ENCODE results near the gene AHCYL1. TPM values are rescaled to one million over a fixed set of nuclear protein-coding genes. Genes with fewer than 3 reads are reported as not detected.
"Not testable (repeated sequence)": the region's sequence is repeated elsewhere in the genome, so short reads cannot be mapped to it uniquely, and the experiment has no call there.

The AHCYL1 gene
- total RNA-seq, 2 donors from 2014 or later = 47.5 to 51.5 TPM

GRCh38 chr1:109950509-109950908 is 34.1 kb upstream of the AHCYL1 start:
- WGBS = 94% methylated on average over 2 of the region's 2 CpGs
- no peaks in the 10 kb centered on the region for H3K4me1 ChIP-seq (replicated peaks)
- H3K9me3 ChIP-seq = no peaks in the 10 kb centered on the region
- H3K4me3 ChIP-seq = no peak overlapping the region
- intact Hi-C loops (cut with DNase I) = no loop called here
- no peak overlapping the region for H3K27ac ChIP-seq
- H3K27me3 ChIP-seq (replicated peaks; ENCODE audit: insufficient read depth) = no peaks in the 10 kb centered on the region
- DNase-seq (ENCODE audit: low spot score) = no peak
- TF ChIP-seq POLR2A (IDR thresholded peaks at IDR 0.05) = no peak
- H3K36me3 ChIP-seq = no peaks in the 10 kb centered on the region

- H3K36me3 ChIP-seq; H3K4me3 ChIP-seq; DNase-seq (ENCODE audit: low spot score); intact Hi-C loops (cut with DNase I); H3K27ac ChIP-seq; H3K27me3 ChIP-seq (replicated peaks; ENCODE audit: insufficient read depth); H3K9me3 ChIP-seq; H3K4me1 ChIP-seq (replicated peaks): not testable (repeated sequence)
- WGBS = 89% methylated on average over 5 of the region's 5 CpGs
Observed at GRCh38 chr1:109951501-109951900, 33.1 kb upstream of the AHCYL1 start.

- no peaks in the 10 kb centered on the region for H3K4me1 ChIP-seq (replicated peaks)
- no peaks in the 10 kb centered on the region for H3K36me3 ChIP-seq
- no peaks in the 10 kb centered on the region for H3K9me3 ChIP-seq
- H3K27ac ChIP-seq = no peak overlapping the region
- intact Hi-C loops (cut with DNase I) = no loop called here
- WGBS = 70% methylated on average over 1 of the region's 1 CpG
- H3K4me3 ChIP-seq = no peak overlapping the region
- no peak for DNase-seq (ENCODE audit: low spot score)
- no peak for TF ChIP-seq POLR2AphosphoS5 (IDR thresholded peaks at IDR 0.05)
- no peak for TF ChIP-seq POLR2A (IDR thresholded peaks at IDR 0.05)
- no peak for TF ChIP-seq CTCF (IDR thresholded peaks at IDR 0.05)
- no peaks in the 10 kb centered on the region for H3K27me3 ChIP-seq (replicated peaks; ENCODE audit: insufficient read depth)
Observed at GRCh38 chr1:109954041-109954512, 30.5 kb upstream of the AHCYL1 start.

- intact Hi-C loops (cut with DNase I) = no loop called here
Observed at GRCh38 chr1:109959632-109959973, 25.0 kb upstream of the AHCYL1 start.

GRCh38 chr1:109959974-109960744 is 24.4 kb upstream of the AHCYL1 start:
- TF ChIP-seq CTCF (IDR thresholded peaks at IDR 0.05) (no peak), POLR2A (IDR thresholded peaks at IDR 0.05) (no peak), POLR2AphosphoS5 (IDR thresholded peaks at IDR 0.05) (no peak)
- Histone ChIP-seq H3K4me1 (replicated peaks) (peaks cover 9% of the 10 kb centered on the region), H3K27ac (peak overlapping the region in 1 of 2 donors; percentile 27), H3K36me3 (no peaks in the 10 kb centered on the region), H3K9me3 (no peaks in the 10 kb centered on the region), H3K4me3 (no peak overlapping the region), H3K27me3 (replicated peaks; ENCODE audit: insufficient read depth) (no peaks in the 10 kb centered on the region)
- WGBS = 33% methylated on average over 7 of the region's 7 CpGs
- no peak for DNase-seq (ENCODE audit: low spot score)
- intact Hi-C loops (cut with DNase I) = no loop called here

More at GRCh38 chr1:109959632-109959973, 25.0 kb upstream of the AHCYL1 start:
- Histone ChIP-seq H3K27ac (peak overlapping the region in 1 of 2 donors; percentile 27), H3K27me3 (replicated peaks; ENCODE audit: insufficient read depth) (no peaks in the 10 kb centered on the region), H3K36me3 (no peaks in the 10 kb centered on the region), H3K4me3 (no peak overlapping the region), H3K9me3 (no peaks in the 10 kb centered on the region), H3K4me1 (replicated peaks) (peaks cover 9% of the 10 kb centered on the region)
- no peak for TF ChIP-seq CTCF (IDR thresholded peaks at IDR 0.05)
- TF ChIP-seq POLR2A (IDR thresholded peaks at IDR 0.05) = no peak
- no peak for TF ChIP-seq POLR2AphosphoS5 (IDR thresholded peaks at IDR 0.05)
- WGBS = 15% methylated on average over 1 of the region's 1 CpG
- no peak for DNase-seq (ENCODE audit: low spot score)

GRCh38 chr1:109960745-109961094 is 23.8 kb upstream of the AHCYL1 start:
- Histone ChIP-seq H3K36me3 (no peaks in the 10 kb centered on the region), H3K4me1 (replicated peaks) (peaks cover 9% of the 10 kb centered on the region), H3K9me3 (no peaks in the 10 kb centered on the region), H3K27ac (no peak overlapping the region), H3K27me3 (replicated peaks; ENCODE audit: insufficient read depth) (no peaks in the 10 kb centered on the region), H3K4me3 (no peak overlapping the region)
- TF ChIP-seq POLR2A (IDR thresholded peaks at IDR 0.05) = no peak
- TF ChIP-seq CTCF (IDR thresholded peaks at IDR 0.05) = no peak
- no peak for TF ChIP-seq POLR2AphosphoS5 (IDR thresholded peaks at IDR 0.05)
- no peak for DNase-seq (ENCODE audit: low spot score)
- 53% methylated on average over 1 of the region's 1 CpG for WGBS
- intact Hi-C loops (cut with DNase I) = no loop called here
